Activated CD8-positive, alpha-beta memory T cell treated with anti-CD3 and anti-CD28 coated beads, Interleukin-2, amount 50 U/mL, for 48 hours (primary cell): ENCODE results near the gene NKX2-3.

ENCODE experiments used
- DNase-seq: peaks from one replicate; pipeline ENCODE4 v3.0.0-alpha.2; 2020

Gene NKX2-3

GRCh38 chr10:99526861-99527504 lies 5.8 kb upstream of the NKX2-3 start:
- DNase-seq, result no peak

- no peak for DNase-seq
These were observed 4.9 kb upstream of the NKX2-3 start for GRCh38 chr10:99527526-99528493.

GRCh38 chr10:99528494-99529441 lies 4.0 kb upstream of the NKX2-3 start:
- no peak for DNase-seq

GRCh38 chr10:99529591-99530107 lies 3.1 kb upstream of the NKX2-3 start:
- DNase-seq, result no peak

- no peak for DNase-seq
These were observed 2.4 kb upstream of the NKX2-3 start for GRCh38 chr10:99530108-99531025.

- no peak for DNase-seq
These were observed 1.6 kb upstream of the NKX2-3 start for GRCh38 chr10:99531026-99531695.

- no peak for DNase-seq
These were observed 797 bp upstream of the NKX2-3 start for GRCh38 chr10:99531696-99532593.

- no peak for DNase-seq
These were observed 1.0 kb downstream of the NKX2-3 start for GRCh38 chr10:99533496-99534449.

GRCh38 chr10:99534450-99534938 lies 1.8 kb downstream of the NKX2-3 start:
- DNase-seq, result no peak

GRCh38 chr10:99534939-99535763 lies 2.4 kb downstream of the NKX2-3 start:
- DNase-seq, result no peak

GRCh38 chr10:99535764-99536337 lies 3.1 kb downstream of the NKX2-3 start:
- no peak for DNase-seq

GRCh38 chr10:99536338-99537085 lies 3.8 kb downstream of the NKX2-3 start:
- no peak for DNase-seq

GRCh38 chr10:99537086-99537988 lies 4.6 kb downstream of the NKX2-3 start:
- DNase-seq, result no peak

- no peak for DNase-seq
These were observed 5.5 kb downstream of the NKX2-3 start for GRCh38 chr10:99537989-99538917.
